ENCODE measurements around the gene CYP19A1.

GRCh38 chr15:51181905-51182304 is 156.5 kb downstream of the CYP19A1 start:
- TF ChIP-seq CTCF (IDR thresholded peaks at IDR 0.05; ENCODE audit: low read depth, low read length) = no peak
- no peak for TF ChIP-seq EZH2phosphoT487 (IDR thresholded peaks at IDR 0.05; ENCODE audit: low read depth)

Data from OCI-LY3 (cell line).